Naive thymus-derived CD4-positive, alpha-beta T cell (primary cell): Measurements from ENCODE around the gene NT5DC3. TPM values are rescaled to one million over a fixed set of nuclear protein-coding genes. Genes with fewer than 3 reads are reported as not detected.

Source experiments
- ATAC-seq: fragments of 150-1000 bp; cut with Tn5 transposase; 2 replicates; pipeline ENCODE4 v1.10.0; 2021; ENCODE audit warnings: mild to moderate bottlenecking, moderate library complexity
- CTCF ChIA-PET: fragments of 350-600 bp; sonication (Branson Sonifier 250); formaldehyde crosslinking; loops from one replicate; lab custom pipeline; 2021; ENCODE audit warnings: antibody characterized with exemption; lab: Charles Lee
- POLR2A ChIA-PET: fragments of 350-600 bp; sonication (Branson Sonifier 250); formaldehyde crosslinking; loops from one replicate; lab custom pipeline; 2021; ENCODE audit warnings: antibody characterized with exemption, inconsistent platforms; lab: Charles Lee
- DNase-seq, 9 donors: peaks; one replicate each; pipeline versions ENCODE4 v3.0.0 to v3.0.0-alpha.2; 2020 to 2022; ENCODE audit warnings: mixed read lengths in 1 of 9
- H3K27ac ChIP-seq: one replicate; pipeline ENCODE4 v1.7.0; 2013; ENCODE audit warnings: mild to moderate bottlenecking, low read depth, low read length, moderate library complexity
- H3K27me3 ChIP-seq, 2 donors: one replicate each; pipeline ENCODE4 v1.7.0; 2013; ENCODE audit warnings: low read length in 2 of 2, mild to moderate bottlenecking in 2 of 2, moderate library complexity in 2 of 2; ENCODE audit not compliant: control insufficient read depth in 2 of 2, insufficient read depth in 2 of 2
- H3K36me3 ChIP-seq, 3 experiments: 1 replicate in 2 of 3; 2 replicates in 1 of 3; pipeline ENCODE4 v1.7.0; 2013; ENCODE audit warnings: low read length in 3 of 3, mild to moderate bottlenecking in 3 of 3, moderate library complexity in 1 of 3; ENCODE audit not compliant: insufficient read depth in 3 of 3, control insufficient read depth in 2 of 3
- H3K4me1 ChIP-seq, 2 donors: one replicate each; pipeline ENCODE4 v1.7.0; 2013; ENCODE audit warnings: low read length in 2 of 2, mild to moderate bottlenecking in 2 of 2, moderate library complexity in 1 of 2; ENCODE audit not compliant: control insufficient read depth in 2 of 2, insufficient read depth in 2 of 2
- H3K4me3 ChIP-seq: 2 replicates; pipeline ENCODE4 v1.7.0; 2013; ENCODE audit warnings: mild to moderate bottlenecking, low read length
- H3K9me3 ChIP-seq, 3 experiments: 1 replicate in 2 of 3; 2 replicates in 1 of 3; pipeline ENCODE4 v1.7.0; 2013; ENCODE audit warnings: low read length in 3 of 3; ENCODE audit not compliant: control insufficient read depth in 2 of 3
- H3K27ac Mint-ChIP-seq, 9 donors: one replicate each; pipeline ENCODE4 v1.8.0; 2020 to 2022; ENCODE audit warnings: mixed read lengths in 9 of 9, mild to moderate bottlenecking in 8 of 9, moderate library complexity in 5 of 9, inconsistent platforms in 2 of 9
- H3K27me3 Mint-ChIP-seq, 5 donors: one replicate each; pipeline ENCODE4 v1.8.0; 2021 to 2022; ENCODE audit warnings: mixed read lengths in 5 of 5, mild to moderate bottlenecking in 1 of 5
- H3K36me3 Mint-ChIP-seq, 5 donors: one replicate each; pipeline ENCODE4 v1.8.0; 2020 to 2022; ENCODE audit warnings: mixed read lengths in 5 of 5, mild to moderate bottlenecking in 3 of 5, inconsistent platforms in 1 of 5
- H3K4me1 Mint-ChIP-seq, 7 donors: one replicate each; pipeline ENCODE4 v1.8.0; 2020 to 2022; ENCODE audit warnings: mixed read lengths in 7 of 7, mild to moderate bottlenecking in 3 of 7, inconsistent platforms in 1 of 7
- H3K4me3 Mint-ChIP-seq, 10 donors: one replicate each; pipeline ENCODE4 v1.8.0; 2020 to 2022; ENCODE audit warnings: mild to moderate bottlenecking in 10 of 10, mixed read lengths in 10 of 10, moderate library complexity in 6 of 10, inconsistent platforms in 2 of 10
- H3K9me3 Mint-ChIP-seq, 11 donors: one replicate each; pipeline ENCODE4 v1.8.0; 2020 to 2022; ENCODE audit warnings: mixed read lengths in 11 of 11, mild to moderate bottlenecking in 4 of 11, inconsistent platforms in 1 of 11, moderate library complexity in 1 of 11
- intact Hi-C, 2 donors: fragments of 100-400 bp; cut with micrococcal nuclease; formaldehyde crosslinking; loops; one replicate each; pipeline ENCODE4 v1.15.1; 2023
- polyA plus RNA-seq, 2 donors: library from polyadenylated mRNA; unstranded; fragments of 300-500 nt; fragmentation: Illumina TruSeq; gene quantifications; one replicate each; pipeline ENCODE4 v1.2.3, GENCODE V29; 2021
- total RNA-seq, 6 experiments: library from RNA in 5 of 6; stranded (reverse) in 5 of 6; gene quantifications; 1 replicate in 5 of 6; 2 replicates in 1 of 6; pipeline ENCODE4 v1.2.3 and lab custom pipeline; 2021 to 2026

The NT5DC3 gene
- total and polyA plus RNA-seq, 7 experiments from 2014 or later, result 0.99 to 5.0 (median 4.4) TPM

DNA sequence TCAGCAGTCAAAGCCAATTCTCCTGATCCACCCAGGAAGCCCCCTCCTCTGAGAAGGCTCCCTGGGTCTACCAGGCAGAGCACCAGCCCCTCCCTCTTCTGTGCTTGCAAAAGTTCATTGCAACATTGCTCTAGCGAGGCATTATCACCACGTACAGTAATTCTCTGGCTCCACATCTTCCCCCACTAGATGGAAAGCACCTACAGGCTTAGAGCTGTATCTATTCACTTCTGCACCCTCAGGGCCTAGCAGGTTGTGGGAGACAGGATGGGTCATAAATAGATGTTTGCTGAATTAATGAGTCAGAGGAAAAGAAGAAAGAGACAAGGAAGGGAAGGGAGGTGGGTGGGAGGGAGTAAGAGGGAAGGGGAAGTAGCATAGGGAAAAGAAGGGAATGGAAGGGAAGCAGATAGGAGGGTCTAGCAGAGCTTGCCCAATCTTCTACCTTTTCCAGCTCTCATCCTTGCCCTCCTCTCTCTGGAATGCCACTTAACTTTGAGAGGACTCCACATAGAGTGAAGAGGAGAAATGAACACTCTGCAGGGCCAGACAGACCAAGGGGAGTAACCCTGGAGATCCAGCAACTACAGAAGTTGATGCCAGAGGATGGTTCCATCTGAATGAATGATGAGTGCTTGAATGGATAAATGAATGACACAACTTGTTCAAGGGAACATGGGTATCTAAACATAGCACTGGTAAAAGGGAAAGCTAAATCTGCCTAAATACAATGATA is 42.0 kb upstream of the NT5DC3 start:
- ChIA-PET POLR2A (interaction anchor here (3.0 kb wide), 1 partner anchor 46 kb away, joined by 23 read pairs; the partner anchor contains the start of gene HSP90B1), CTCF (interaction anchor here (0.6 to 3.2 kb wide), 4 partner anchors 45 to 245 kb away, joined by 3 to 26 read pairs (median 10); no protein-coding TSS in a partner anchor)
- H3K4me3 ChIP-seq, result no peak overlapping the region
- H3K9me3 ChIP-seq, result no peaks in the 10 kb centered on the region
- Mint-ChIP-seq H3K9me3 (no peaks in the 10 kb centered on the region), H3K4me3 (no peak overlapping the region), H3K27ac (peak overlapping the region in 2 of 9 donors; percentile 24 to 60), H3K4me1 (peaks cover 5 to 30% (median 17%) of the 10 kb centered on the region in 7 donors), H3K27me3 (no peaks in the 10 kb centered on the region), H3K36me3 (no peaks in the 10 kb centered on the region)
- intact Hi-C loops, result no loop called here
- no peaks in the 10 kb centered on the region for H3K4me1 ChIP-seq
- H3K36me3 ChIP-seq, result no peaks in the 10 kb centered on the region
- no peaks in the 10 kb centered on the region for H3K27me3 ChIP-seq
- ATAC-seq (no peak), DNase-seq (no peak)
- no peak overlapping the region for H3K27ac ChIP-seq

DNA sequence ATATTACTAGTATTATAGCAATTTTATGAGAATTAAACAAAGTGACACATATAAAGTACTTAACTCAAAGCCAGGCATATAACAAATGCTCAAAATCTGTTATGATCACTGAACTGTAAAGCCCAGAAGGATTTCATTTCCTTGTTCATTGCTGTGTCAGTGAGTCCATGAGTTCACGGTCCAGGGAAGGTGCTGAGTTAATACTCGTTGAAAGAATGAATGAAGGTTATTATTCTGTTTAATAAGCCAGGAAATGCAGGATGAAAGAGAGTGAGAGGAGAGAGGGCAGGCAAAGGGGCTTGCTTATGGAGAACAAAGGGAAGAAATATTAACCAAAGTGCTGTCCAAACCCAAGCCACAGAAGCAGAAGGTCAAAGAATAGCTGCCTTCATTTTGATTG is 40.2 kb upstream of the NT5DC3 start:
- Mint-ChIP-seq H3K27me3 (no peaks in the 10 kb centered on the region), H3K27ac (peak overlapping the region in 1 of 9 donors; percentile 9), H3K4me3 (no peak overlapping the region), H3K4me1 (peaks cover 6 to 32% (median 20%) of the 10 kb centered on the region in 7 donors), H3K9me3 (no peaks in the 10 kb centered on the region), H3K36me3 (no peaks in the 10 kb centered on the region)
- no peaks in the 10 kb centered on the region for H3K9me3 ChIP-seq
- H3K27ac ChIP-seq, result no peak overlapping the region
- no peak overlapping the region for H3K4me3 ChIP-seq
- H3K36me3 ChIP-seq, result no peaks in the 10 kb centered on the region
- ChIA-PET CTCF (no interaction called here), POLR2A (interaction anchor here (3.0 kb wide), 1 partner anchor 48 kb away, joined by 14 read pairs; the partner anchor contains the start of gene HSP90B1)
- no peaks in the 10 kb centered on the region for H3K27me3 ChIP-seq
- intact Hi-C loops, result loop anchor here in 1 of 2 donors (1.0 kb wide), 1 partner anchor 44 kb away; no protein-coding TSS in a partner anchor
- no peak for DNase-seq
- no peaks in the 10 kb centered on the region for H3K4me1 ChIP-seq
- ATAC-seq, result no peak

DNA sequence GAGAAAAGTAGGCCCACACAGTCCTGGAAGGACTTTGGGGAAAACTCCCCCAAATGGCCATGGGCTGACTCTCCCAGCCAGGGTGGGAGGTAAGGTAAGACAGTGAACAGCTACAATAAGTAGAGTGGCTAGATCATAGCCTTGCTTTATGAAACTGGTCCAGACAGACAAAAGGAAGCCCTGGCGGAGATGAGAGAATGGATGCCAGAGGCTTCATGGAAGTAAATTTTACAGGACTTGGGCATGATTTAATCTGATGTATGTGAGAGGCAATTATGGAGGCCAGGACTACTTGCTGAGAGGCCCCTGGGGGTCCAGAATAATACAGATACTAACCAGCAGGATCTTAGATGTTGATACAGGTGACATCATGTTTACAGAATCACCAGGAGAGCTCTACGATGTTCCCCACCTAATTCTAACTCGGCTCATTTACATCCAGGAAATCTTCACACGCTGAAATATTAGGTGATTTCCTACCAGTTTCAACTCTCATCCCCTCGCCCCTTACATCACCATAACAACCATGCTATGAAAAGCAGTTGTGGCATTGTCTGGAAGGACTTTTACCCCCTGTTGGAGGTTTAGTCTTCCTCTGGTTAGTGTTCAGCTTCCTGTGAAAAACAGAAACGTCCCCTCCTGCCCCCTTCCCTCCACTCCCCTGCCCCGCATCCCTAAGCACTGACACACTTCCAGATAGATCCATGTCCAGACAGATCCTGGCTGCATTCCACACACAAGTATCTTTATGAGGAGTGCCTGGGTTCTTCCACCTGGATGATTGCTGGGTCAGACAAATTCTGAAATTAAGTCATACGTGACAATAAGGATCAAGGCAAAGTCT is 39.5 kb upstream of the NT5DC3 start:
- intact Hi-C loops, result loop anchor here in 1 of 2 donors (1.0 kb wide), 1 partner anchor 45 kb away; no protein-coding TSS in a partner anchor
- no peaks in the 10 kb centered on the region for H3K4me1 ChIP-seq
- Mint-ChIP-seq H3K4me1 (peaks cover 6 to 29% (median 20%) of the 10 kb centered on the region in 7 donors), H3K27me3 (no peaks in the 10 kb centered on the region), H3K27ac (peak overlapping the region in 2 of 9 donors; percentile 9 to 38), H3K9me3 (peaks cover 0 to under 1% (median 0%) of the 10 kb centered on the region in 11 donors), H3K36me3 (no peaks in the 10 kb centered on the region), H3K4me3 (no peak overlapping the region)
- DNase-seq (peak in 1 of 9 donors; percentile 29), ATAC-seq (peak; percentile 46)
- H3K27me3 ChIP-seq, result no peaks in the 10 kb centered on the region
- H3K36me3 ChIP-seq, result no peaks in the 10 kb centered on the region
- H3K4me3 ChIP-seq, result no peak overlapping the region
- H3K9me3 ChIP-seq, result no peaks in the 10 kb centered on the region
- POLR2A ChIA-PET, result interaction anchor here (3.0 kb wide), 1 partner anchor 49 kb away, joined by 14 read pairs; the partner anchor contains the start of gene HSP90B1
- CTCF ChIA-PET, result interaction anchor here (0.6 to 0.7 kb wide), 4 partner anchors 38 to 487 kb away, joined by 3 to 7 read pairs (median 5); no protein-coding TSS in a partner anchor
- no peak overlapping the region for H3K27ac ChIP-seq

DNA sequence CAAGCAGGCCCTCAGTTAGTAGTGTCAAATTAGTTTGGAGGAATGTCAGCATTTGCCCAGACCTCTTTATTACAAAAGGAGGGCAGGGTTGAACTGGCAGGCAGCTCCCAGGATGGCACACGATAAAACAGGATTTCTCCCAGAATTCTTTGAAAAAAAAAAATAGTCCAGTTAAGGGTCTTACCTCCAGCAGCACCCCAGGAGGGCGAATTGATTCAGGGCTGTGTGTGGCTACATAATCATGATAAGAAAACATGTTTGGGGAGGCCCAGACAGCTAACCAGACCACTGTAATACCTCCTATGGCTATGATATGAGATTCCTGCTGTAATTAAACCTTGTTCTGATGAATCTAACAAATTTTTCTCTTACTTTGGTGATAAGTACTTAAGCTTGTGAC is 38.8 kb upstream of the NT5DC3 start:
- ChIA-PET CTCF (interaction anchor here (0.6 to 0.7 kb wide), 4 partner anchors 37 to 488 kb away, joined by 3 to 7 read pairs (median 5); no protein-coding TSS in a partner anchor), POLR2A (interaction anchor here (3.0 kb wide), 1 partner anchor 49 kb away, joined by 14 read pairs; the partner anchor contains the start of gene HSP90B1)
- H3K27me3 ChIP-seq, result no peaks in the 10 kb centered on the region
- peaks cover 6 to 29% (median 20%) of the 10 kb centered on the region in 7 donors for H3K4me1 Mint-ChIP-seq
- no peak for ATAC-seq
- H3K4me3 Mint-ChIP-seq, result no peak overlapping the region
- no peak overlapping the region for H3K4me3 ChIP-seq
- H3K9me3 ChIP-seq, result no peaks in the 10 kb centered on the region
- peaks cover 0 to 4% (median 0%) of the 10 kb centered on the region in 5 donors for H3K27me3 Mint-ChIP-seq
- no peak overlapping the region for H3K27ac ChIP-seq
- H3K36me3 Mint-ChIP-seq, result no peaks in the 10 kb centered on the region
- peak overlapping the region in 1 of 9 donors; percentile 4 for H3K27ac Mint-ChIP-seq
- DNase-seq, result no peak
- no peaks in the 10 kb centered on the region for H3K36me3 ChIP-seq
- H3K4me1 ChIP-seq, result no peaks in the 10 kb centered on the region
- intact Hi-C loops, result loop anchor here in 1 of 2 donors (2.0 to 5.0 kb wide), 2 partner anchors 77 to 477 kb away; a partner anchor contains a TSS
- H3K9me3 Mint-ChIP-seq, result peaks cover 0 to 4% (median 0%) of the 10 kb centered on the region in 11 donors

DNA sequence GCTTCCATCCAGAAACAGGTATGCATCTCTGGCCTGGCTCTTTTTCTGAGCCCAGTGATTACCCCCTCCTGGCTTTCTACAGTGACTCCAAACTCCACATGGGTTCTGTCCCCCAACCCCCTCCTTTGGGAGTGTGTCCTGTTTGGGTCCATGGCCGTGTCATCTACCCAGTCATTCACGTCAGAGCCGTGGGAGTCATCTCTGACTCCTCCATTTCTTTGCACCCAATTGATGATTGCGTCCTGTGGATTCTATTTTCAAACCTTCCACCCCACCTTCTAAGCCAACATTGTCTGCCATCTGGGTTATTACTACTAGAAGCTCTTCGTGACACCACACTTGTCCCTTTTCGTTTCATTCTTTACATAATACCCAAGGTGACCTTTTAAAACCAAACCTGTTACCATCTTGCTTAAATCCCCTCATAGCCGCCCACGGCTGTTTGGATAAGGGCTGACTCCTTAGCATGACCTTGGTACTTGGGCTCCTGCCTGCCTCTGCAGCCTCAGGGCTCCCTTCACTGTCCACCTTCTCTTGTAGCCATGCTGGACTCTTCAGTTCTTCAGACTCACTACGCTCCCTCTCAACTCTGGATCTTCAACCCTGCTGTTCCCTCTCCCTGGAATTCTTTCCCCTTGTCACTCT is 38.1 kb upstream of the NT5DC3 start:
- Histone ChIP-seq H3K36me3 (no peaks in the 10 kb centered on the region), H3K27me3 (no peaks in the 10 kb centered on the region), H3K4me1 (no peaks in the 10 kb centered on the region), H3K27ac (no peak overlapping the region), H3K9me3 (no peaks in the 10 kb centered on the region), H3K4me3 (no peak overlapping the region)
- ATAC-seq (no peak), DNase-seq (no peak)
- POLR2A ChIA-PET, result interaction anchor here (3.0 kb wide), 1 partner anchor 50 kb away, joined by 14 read pairs; the partner anchor contains the start of gene HSP90B1
- Mint-ChIP-seq H3K27me3 (peaks cover 0 to 5% (median 0%) of the 10 kb centered on the region in 5 donors), H3K4me1 (peaks cover under 1 to 28% (median 13%) of the 10 kb centered on the region in 7 donors), H3K4me3 (peak overlapping the region in 1 of 10 donors; percentile 3), H3K9me3 (peaks cover 0 to 4% (median 0%) of the 10 kb centered on the region in 11 donors), H3K36me3 (no peaks in the 10 kb centered on the region), H3K27ac (peak overlapping the region in 2 of 9 donors; percentile 4 to 31)
- intact Hi-C loops, result loop anchor here in 1 of 2 donors (2.0 to 5.0 kb wide), 2 partner anchors 78 to 478 kb away; a partner anchor contains a TSS
- CTCF ChIA-PET, result interaction anchor here (0.5 to 1.3 kb wide), 2 partner anchors 11 to 230 kb away, joined by 4 to 5 read pairs; no protein-coding TSS in a partner anchor
